Natural killer cell (primary cell): ENCODE measurements around the gene METAP1D. TPM values are rescaled to one million over a fixed set of nuclear protein-coding genes. Genes with fewer than 3 reads are reported as not detected.

Experiments used
- ATAC-seq, 3 donors: fragments of 150-1000 bp in 2 of 3; fragments of 200-7000 bp in 1 of 3; cut with Tn5 transposase; 1 replicate in 1 of 3; 2 replicates in 2 of 3; pipeline ENCODE4 v1.10.0; 2021; ENCODE audit warnings: mild to moderate bottlenecking in 2 of 3, moderate library complexity in 2 of 3
- DNase-seq, 2 donors: peaks; one replicate each; pipeline versions ENCODE4 v3.0.0 to v3.0.0-alpha.2; 2013 to 2021; ENCODE audit warnings: mixed read lengths in 1 of 2
- H3K27ac ChIP-seq: one replicate; pipeline ENCODE4 v1.5.1; 2013; ENCODE audit warnings: mild to moderate bottlenecking, low read length
- H3K27me3 ChIP-seq: one replicate; pipeline ENCODE4 v1.6.1; 2013; ENCODE audit warnings: low read length; ENCODE audit not compliant: control insufficient read depth, insufficient read depth
- H3K36me3 ChIP-seq: one replicate; pipeline ENCODE4 v1.6.1; 2013; ENCODE audit warnings: low read length; ENCODE audit not compliant: control insufficient read depth, insufficient read depth
- H3K4me1 ChIP-seq: one replicate; pipeline ENCODE4 v1.6.1; 2013; ENCODE audit warnings: low read length; ENCODE audit not compliant: control insufficient read depth, insufficient read depth
- H3K4me3 ChIP-seq: one replicate; pipeline ENCODE4 v1.5.1; 2013; ENCODE audit warnings: low read length
- H3K9me3 ChIP-seq: one replicate; pipeline ENCODE4 v1.6.1; 2013; ENCODE audit warnings: low read length; ENCODE audit not compliant: control insufficient read depth, insufficient read depth
- H3K27ac Mint-ChIP-seq, 2 donors: one replicate each; pipeline ENCODE4 v1.8.0; 2022; ENCODE audit warnings: mild to moderate bottlenecking in 2 of 2, mixed read lengths in 2 of 2, moderate library complexity in 1 of 2
- H3K27me3 Mint-ChIP-seq, 2 donors: one replicate each; pipeline ENCODE4 v1.8.0; 2022; ENCODE audit warnings: low read depth in 2 of 2, mixed read lengths in 2 of 2
- H3K36me3 Mint-ChIP-seq: one replicate; pipeline ENCODE4 v1.8.0; 2022; ENCODE audit warnings: mixed read lengths
- H3K4me1 Mint-ChIP-seq, 2 donors: one replicate each; pipeline ENCODE4 v1.8.0; 2022; ENCODE audit warnings: mixed read lengths in 2 of 2
- H3K4me3 Mint-ChIP-seq: one replicate; pipeline ENCODE4 v1.8.0; 2022; ENCODE audit warnings: mild to moderate bottlenecking, moderate library complexity, mixed read lengths
- H3K9me3 Mint-ChIP-seq, 2 donors: one replicate each; pipeline ENCODE4 v1.8.0; 2022; ENCODE audit warnings: mixed read lengths in 2 of 2
- WGBS: methylation state at CpG from one replicate; pipeline ENCODE4 v1.1.7; 2013; ENCODE audit warnings: missing lambda C conversion rate; ENCODE audit not compliant: insufficient coverage; 5-methylcytosine and 5-hydroxymethylcytosine counted together
- intact Hi-C: fragments of 100-400 bp; cut with micrococcal nuclease; formaldehyde crosslinking; loops from one replicate; pipeline ENCODE4 v1.14.2; 2022
- total RNA-seq, 4 donors: library from RNA; stranded (reverse); fragments of 120-200 nt in 1 of 4; gene quantifications; one replicate each; pipeline versions ENCODE4 v1.2.3 to v1.2.4, GENCODE V29; 2013 to 2022
- TF ChIP-seq, protein P1 (sequence below): fragments of 200-600 bp; IDR thresholded peaks from one replicate; pipeline ENCODE4 v1.8.0; 2022; ENCODE audit warnings: antibody characterized with exemption

METAP1D gene
- total RNA-seq, 3 donors from 2014 or later (not counting 1 experiment from before 2014, with no cell fraction given): 2.8 to 3.4 (median 3.2) TPM

DNA sequence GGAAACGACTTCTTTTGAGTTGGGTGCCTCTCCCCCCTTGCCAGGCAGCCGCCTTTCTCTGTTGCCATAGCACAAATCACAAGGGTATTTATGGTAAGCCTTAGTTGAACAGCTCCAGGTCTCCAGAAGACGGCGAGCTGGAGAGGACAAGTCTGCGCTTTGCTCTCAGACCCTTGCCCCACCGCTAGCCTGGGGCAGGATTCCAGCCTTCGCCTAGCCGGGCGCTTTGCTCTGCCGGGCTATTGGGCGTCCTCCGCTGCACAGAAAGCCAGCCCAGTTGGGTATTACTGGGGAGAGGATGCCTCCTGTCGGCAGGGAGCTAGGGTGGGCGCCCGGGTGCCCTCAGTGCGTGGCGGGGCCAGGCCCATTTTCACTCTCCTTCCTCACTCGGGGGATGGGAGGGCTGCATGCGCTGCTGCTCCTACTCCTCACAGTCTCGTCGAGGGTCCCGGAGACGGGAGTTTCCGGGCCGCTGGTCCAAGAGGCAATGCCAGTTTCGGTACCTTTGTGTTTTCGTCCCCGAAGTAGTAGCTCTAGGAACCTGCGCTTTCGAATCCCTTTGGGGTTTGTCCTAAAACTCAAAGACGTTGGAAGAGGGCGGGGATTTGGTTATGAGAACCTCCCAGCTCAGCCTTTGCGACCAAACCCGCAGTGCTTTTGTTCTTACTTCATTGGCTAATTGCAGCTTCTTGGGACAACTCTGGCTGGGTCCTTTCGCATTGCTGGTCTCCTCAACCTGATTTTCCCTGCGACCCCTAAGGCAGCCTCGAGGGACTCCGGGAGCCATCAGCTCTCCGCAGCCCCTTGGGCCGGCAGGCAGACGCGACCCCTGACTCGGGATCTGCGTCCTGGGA lies 106.6 kb downstream of the METAP1D start:
- TF ChIP-seq, protein P1, sequence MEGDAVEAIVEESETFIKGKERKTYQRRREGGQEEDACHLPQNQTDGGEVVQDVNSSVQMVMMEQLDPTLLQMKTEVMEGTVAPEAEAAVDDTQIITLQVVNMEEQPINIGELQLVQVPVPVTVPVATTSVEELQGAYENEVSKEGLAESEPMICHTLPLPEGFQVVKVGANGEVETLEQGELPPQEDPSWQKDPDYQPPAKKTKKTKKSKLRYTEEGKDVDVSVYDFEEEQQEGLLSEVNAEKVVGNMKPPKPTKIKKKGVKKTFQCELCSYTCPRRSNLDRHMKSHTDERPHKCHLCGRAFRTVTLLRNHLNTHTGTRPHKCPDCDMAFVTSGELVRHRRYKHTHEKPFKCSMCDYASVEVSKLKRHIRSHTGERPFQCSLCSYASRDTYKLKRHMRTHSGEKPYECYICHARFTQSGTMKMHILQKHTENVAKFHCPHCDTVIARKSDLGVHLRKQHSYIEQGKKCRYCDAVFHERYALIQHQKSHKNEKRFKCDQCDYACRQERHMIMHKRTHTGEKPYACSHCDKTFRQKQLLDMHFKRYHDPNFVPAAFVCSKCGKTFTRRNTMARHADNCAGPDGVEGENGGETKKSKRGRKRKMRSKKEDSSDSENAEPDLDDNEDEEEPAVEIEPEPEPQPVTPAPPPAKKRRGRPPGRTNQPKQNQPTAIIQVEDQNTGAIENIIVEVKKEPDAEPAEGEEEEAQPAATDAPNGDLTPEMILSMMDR: peak; percentile 49
- Mint-ChIP-seq H3K27ac (no peak overlapping the region), H3K36me3 (no peaks in the 10 kb centered on the region), H3K9me3 (no peaks in the 10 kb centered on the region), H3K27me3 (peaks cover 66 to 70% of the 10 kb centered on the region in 2 donors), H3K4me1 (peaks cover 50 to 63% of the 10 kb centered on the region in 2 donors), H3K4me3 (no peak overlapping the region)
- DNase-seq (peak; percentile 47 to 72), ATAC-seq (peak; percentile 19 to 50 (median 34))
- 8% methylated on average over 43 of the region's 44 CpGs for WGBS
- Histone ChIP-seq H3K27me3 (peaks cover 79% of the 10 kb centered on the region), H3K27ac (no peak overlapping the region), H3K36me3 (no peaks in the 10 kb centered on the region), H3K9me3 (no peaks in the 10 kb centered on the region), H3K4me1 (peaks cover 56% of the 10 kb centered on the region), H3K4me3 (no peak overlapping the region)
- intact Hi-C loops: loop anchor here (10.0 kb wide), 3 partner anchors 182 to 1292 kb away; partner anchors contain the start of genes GAD1 and HAT1

DNA sequence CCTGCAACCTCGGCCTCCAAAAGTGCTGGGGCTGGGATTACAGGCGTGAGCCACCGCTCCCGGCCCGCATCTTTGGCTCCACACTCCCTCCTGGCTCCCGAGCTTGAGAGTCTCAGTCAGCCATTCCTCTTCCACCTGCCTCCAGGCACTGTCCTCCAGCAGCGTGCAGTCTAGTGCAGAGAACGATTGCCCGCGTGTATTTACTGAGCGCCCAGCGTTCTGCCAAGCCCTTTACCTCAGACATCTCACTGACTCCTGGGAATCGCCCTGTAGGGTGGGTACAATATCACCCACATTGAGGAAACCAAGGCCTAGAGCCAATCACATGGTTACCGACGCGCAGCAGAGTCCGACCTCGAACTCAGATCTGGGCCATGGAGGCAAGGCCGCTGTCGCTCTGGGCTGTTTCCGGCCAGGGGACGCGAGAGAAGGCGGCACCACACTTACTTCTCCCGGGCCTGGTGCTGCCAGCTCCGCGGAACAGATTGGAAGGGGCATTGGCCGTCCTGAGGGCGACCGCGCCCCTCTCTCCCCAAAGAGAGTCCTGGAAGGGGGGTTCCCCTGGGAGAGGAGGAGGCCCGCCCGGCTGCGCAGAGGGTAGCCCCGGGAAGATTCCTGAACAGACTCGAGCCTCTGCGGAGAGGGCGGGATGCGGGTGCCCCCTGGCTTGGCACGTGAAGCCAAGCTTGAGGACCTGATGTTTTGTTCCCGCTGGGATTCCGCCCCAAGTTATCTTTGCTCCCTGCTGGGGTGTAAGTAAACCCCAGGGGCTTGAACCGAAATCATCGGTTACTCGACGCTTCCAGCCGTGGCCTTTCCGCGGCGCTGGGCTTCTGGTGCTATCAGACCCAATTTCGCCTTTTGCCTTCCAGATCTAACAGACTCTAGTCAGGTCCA lies 108.2 kb downstream of the METAP1D start:
- Mint-ChIP-seq H3K27ac (no peak overlapping the region), H3K9me3 (no peaks in the 10 kb centered on the region)
- TF ChIP-seq, protein P1: no peak

DNA sequence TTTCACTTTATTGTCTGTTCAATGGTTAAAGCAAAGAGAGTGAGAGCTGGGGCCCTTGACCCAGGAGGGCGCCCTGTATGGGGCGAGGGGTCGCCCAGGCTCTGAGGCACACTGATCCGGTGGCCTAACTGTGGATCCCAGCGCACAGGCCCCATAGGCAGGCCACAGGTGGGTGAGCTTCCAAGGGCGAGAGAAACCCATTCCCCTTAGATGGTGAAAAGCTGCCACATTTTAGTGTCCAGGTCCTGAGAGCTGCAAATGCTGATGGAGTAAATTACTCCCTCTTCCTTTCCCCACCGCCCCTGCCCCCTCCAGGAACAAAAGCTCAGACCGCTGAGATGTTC lies 108.8 kb downstream of the METAP1D start:
- no peak for DNase-seq
- Mint-ChIP-seq H3K4me3 (no peak overlapping the region), H3K4me1 (peaks cover 29 to 40% of the 10 kb centered on the region in 2 donors), H3K27ac (no peak overlapping the region), H3K27me3 (peaks cover 60 to 64% of the 10 kb centered on the region in 2 donors), H3K9me3 (no peaks in the 10 kb centered on the region), H3K36me3 (no peaks in the 10 kb centered on the region)
- ATAC-seq: no peak
- peaks cover 33% of the 10 kb centered on the region for H3K4me1 ChIP-seq
- no peaks in the 10 kb centered on the region for H3K36me3 ChIP-seq
- TF ChIP-seq, protein P1: no peak
- no peaks in the 10 kb centered on the region for H3K9me3 ChIP-seq
- intact Hi-C loops: loop anchor here (10.0 kb wide), 3 partner anchors 184 to 1294 kb away; partner anchors contain the start of genes GAD1 and HAT1
- H3K27ac ChIP-seq: no peak overlapping the region
- no peak overlapping the region for H3K4me3 ChIP-seq
- H3K27me3 ChIP-seq: peaks cover 62% of the 10 kb centered on the region
- 40% methylated on average over 7 of the region's 8 CpGs for WGBS

More for the DNA sequence above, 108.2 kb downstream of the METAP1D start:
- H3K4me3 Mint-ChIP-seq: peak overlapping the region; percentile 9
- no peaks in the 10 kb centered on the region for H3K36me3 Mint-ChIP-seq
- Histone ChIP-seq H3K9me3 (no peaks in the 10 kb centered on the region), H3K36me3 (no peaks in the 10 kb centered on the region), H3K4me1 (peaks cover 40% of the 10 kb centered on the region), H3K27ac (no peak overlapping the region), H3K27me3 (peaks cover 68% of the 10 kb centered on the region), H3K4me3 (no peak overlapping the region)
- peaks cover 35 to 47% of the 10 kb centered on the region in 2 donors for H3K4me1 Mint-ChIP-seq
- 19% methylated on average over 51 of the region's 51 CpGs for WGBS
- peak in 1 of 2 donors; percentile 25 for DNase-seq
- no peak for ATAC-seq
- peaks cover 59% of the 10 kb centered on the region in 2 donors for H3K27me3 Mint-ChIP-seq
- intact Hi-C loops: loop anchor here (10.0 kb wide), 3 partner anchors 183 to 1293 kb away; partner anchors contain the start of genes GAD1 and HAT1
